Neural cell (in vitro differentiated cells): ENCODE measurements around the gene SYNE3. TPM values are rescaled to one million over a fixed set of nuclear protein-coding genes. Genes with fewer than 3 reads are reported as not detected.
A peak's percentile ranks its signal among the peaks of the same experiment; 100 is the strongest.

Experiments used
- H2AFZ ChIP-seq: fragments of 200-600, 300-800 bp; sonication (generic), shearing (Covaris generic); 2 replicates; pipeline ENCODE4 v1.6.0; 2014; ENCODE audit warnings: low read depth, mild to moderate bottlenecking, antibody characterized with exemption, low read length, moderate library complexity
- H3F3A ChIP-seq: fragments of 200-600 bp; shearing (Covaris generic); 2 replicates; pipeline ENCODE4 v1.6.1; 2016; ENCODE audit warnings: mild to moderate bottlenecking, moderate library complexity, mixed read lengths, antibody characterized with exemption, low read length; ENCODE audit not compliant: insufficient read depth, poor library complexity, severe bottlenecking
- H3K27ac ChIP-seq: fragments of 200-600, 300-800 bp; sonication (generic), shearing (Covaris generic); 2 replicates; pipeline ENCODE4 v1.5.1; 2014; ENCODE audit warnings: mild to moderate bottlenecking, low read length, moderate library complexity
- H3K27me3 ChIP-seq: fragments of 300-800, 200-600 bp; sonication (generic), shearing (Covaris generic); 2 replicates; pipeline ENCODE4 v1.6.0; 2014; ENCODE audit warnings: mild to moderate bottlenecking, low read depth, low read length, moderate library complexity; ENCODE audit not compliant: insufficient read depth
- H3K36me3 ChIP-seq: fragments of 300-800, 200-600 bp; sonication (generic), shearing (Covaris generic); 2 replicates; pipeline ENCODE4 v1.5.1; 2014; ENCODE audit warnings: mild to moderate bottlenecking, antibody characterized with exemption, low read length, moderate library complexity; ENCODE audit not compliant: insufficient read depth
- H3K4me2 ChIP-seq: fragments of 300-800, 200-600 bp; sonication (generic), shearing (Covaris generic); 2 replicates; pipeline ENCODE4 v1.6.0; 2014; ENCODE audit warnings: mild to moderate bottlenecking, low read length
- H3K4me3 ChIP-seq: fragments of 300-800, 200-600 bp; sonication (generic), shearing (Covaris generic); 2 replicates; pipeline ENCODE4 v1.5.1; 2014; ENCODE audit warnings: mild to moderate bottlenecking, low read length, moderate library complexity
- H3K79me2 ChIP-seq: fragments of 200-600 bp; shearing (Covaris generic); replicated peaks from 2 replicates; pipeline ENCODE4 v1.6.0; 2014; ENCODE audit warnings: mild to moderate bottlenecking, low read length, moderate library complexity; ENCODE audit not compliant: insufficient read depth
- H3K9ac ChIP-seq: fragments of 300-800, 200-600 bp; sonication (generic), shearing (Covaris generic); 2 replicates; pipeline ENCODE4 v1.6.1; 2016; ENCODE audit warnings: mild to moderate bottlenecking, low read length, mixed read lengths
- H3K9me2 ChIP-seq: fragments of 200-600 bp; shearing (Covaris generic); 2 replicates; pipeline ENCODE4 v1.6.1; 2016; ENCODE audit warnings: mild to moderate bottlenecking, low read length, mixed read lengths; ENCODE audit not compliant: insufficient read depth
- H3K9me3 ChIP-seq: fragments of 200-600, 300-800 bp; sonication (generic), shearing (Covaris generic); 2 replicates; pipeline ENCODE4 v1.6.1; 2016; ENCODE audit warnings: mild to moderate bottlenecking, mixed run types, low read length, moderate library complexity, mixed read lengths
- H4K20me1 ChIP-seq: fragments of 200-600 bp; shearing (Covaris generic); 2 replicates; pipeline ENCODE4 v1.6.1; 2016; ENCODE audit warnings: mild to moderate bottlenecking, mixed run types; ENCODE audit not compliant: insufficient read depth
- CTCF ChIP-seq: fragments of 450-650 bp; IDR thresholded peaks from 2 replicates; pipeline ENCODE4 v1.5.1; 2014; ENCODE audit warnings: antibody characterized with exemption, mild to moderate bottlenecking, moderate library complexity; ENCODE audit not compliant: poor library complexity, severe bottlenecking
- EP300 ChIP-seq: fragments of 450-650 bp; conservative IDR thresholded peaks from 2 replicates; pipeline ENCODE4 v1.6.1; 2014; ENCODE audit warnings: antibody characterized with exemption, mild to moderate bottlenecking, moderate library complexity; ENCODE audit not compliant: poor library complexity, severe bottlenecking
- EZH2 ChIP-seq: fragments of 200-600, 300-800 bp; shearing (Covaris generic), sonication (generic); IDR thresholded peaks from 2 replicates; pipeline ENCODE4 v1.6.1; 2014; ENCODE audit warnings: antibody characterized with exemption, low read length, borderline replicate concordance, mild to moderate bottlenecking; ENCODE audit not compliant: insufficient read depth, poor library complexity, severe bottlenecking
- MXI1 ChIP-seq: fragments of 450-650 bp; conservative IDR thresholded peaks from 2 replicates; pipeline ENCODE4 v1.6.1; 2014; ENCODE audit warnings: antibody characterized with exemption, mild to moderate bottlenecking; ENCODE audit not compliant: poor library complexity, severe bottlenecking
- POLR2AphosphoS5 ChIP-seq: IDR thresholded peaks from 2 replicates; pipeline ENCODE4 v1.6.1; 2012
- RAD21 ChIP-seq: fragments of 450-650 bp; conservative IDR thresholded peaks from 2 replicates; pipeline ENCODE4 v1.6.1; 2014; ENCODE audit warnings: antibody characterized with exemption, mild to moderate bottlenecking, moderate library complexity
- REST ChIP-seq: IDR thresholded peaks from 2 replicates; pipeline ENCODE4 v1.6.1; 2012; ENCODE audit warnings: borderline replicate concordance
- SMC3 ChIP-seq: fragments of 450-650 bp; conservative IDR thresholded peaks from 2 replicates; pipeline ENCODE4 v1.6.1; 2014; ENCODE audit warnings: antibody characterized with exemption, mild to moderate bottlenecking, moderate library complexity; ENCODE audit not compliant: poor library complexity
- TAF1 ChIP-seq: IDR thresholded peaks from 2 replicates; pipeline ENCODE4 v1.6.1; 2012; ENCODE audit warnings: low read depth
- polyA plus RNA-seq: library from polyadenylated mRNA; depleted of rRNA; stranded (reverse); fragments of >200 nt; gene quantifications from 2 replicates; pipeline ENCODE4 v1.2.3, GENCODE V29; 2014

The SYNE3 gene
- polyA plus RNA-seq, 1 donor from 2014 or later, result 0.35 TPM

- H3K27ac ChIP-seq, result no peak overlapping the region
- H3K9me2 ChIP-seq, result no peaks in the 10 kb centered on the region
- no peaks in the 10 kb centered on the region for H3K27me3 ChIP-seq
- H3K9me3 ChIP-seq, result no peaks in the 10 kb centered on the region
- peaks cover 41% of the 10 kb centered on the region for H3K79me2 ChIP-seq
- TF ChIP-seq EZH2 (no peak), TAF1 (no peak), MXI1 (no peak), EP300 (no peak), RAD21 (no peak), CTCF (no peak), POLR2AphosphoS5 (no peak), SMC3 (no peak), REST (no peak)
- H3K9ac ChIP-seq, result no peak overlapping the region
- no peaks in the 10 kb centered on the region for H3K36me3 ChIP-seq
- no peak overlapping the region for H3K4me3 ChIP-seq
- no peak overlapping the region for H2AFZ ChIP-seq
- no peaks in the 10 kb centered on the region for H4K20me1 ChIP-seq
- no peak overlapping the region for H3K4me2 ChIP-seq
- H3F3A ChIP-seq, result peaks cover 4% of the 10 kb centered on the region
These were observed 12.8 kb upstream of the SYNE3 start for GRCh38 chr14:95529216-95529615.

- no peaks in the 10 kb centered on the region for H3K27me3 ChIP-seq
- H3K9me2 ChIP-seq, result no peaks in the 10 kb centered on the region
- TF ChIP-seq CTCF, result peak; percentile 57
- TF ChIP-seq REST, result no peak
- TF ChIP-seq SMC3, result peak; percentile 28
- H3K79me2 ChIP-seq, result peaks cover 29% of the 10 kb centered on the region
- no peaks in the 10 kb centered on the region for H4K20me1 ChIP-seq
- H3K4me2 ChIP-seq, result no peak overlapping the region
- H2AFZ ChIP-seq, result no peak overlapping the region
- no peaks in the 10 kb centered on the region for H3K36me3 ChIP-seq
- H3K4me3 ChIP-seq, result no peak overlapping the region
- no peaks in the 10 kb centered on the region for H3K9me3 ChIP-seq
- no peaks in the 10 kb centered on the region for H3F3A ChIP-seq
- H3K9ac ChIP-seq, result no peak overlapping the region
- H3K27ac ChIP-seq, result no peak overlapping the region
These were observed 11.0 kb upstream of the SYNE3 start for GRCh38 chr14:95527387-95528002.
